Activated CD8-positive, alpha-beta memory T cell treated with anti-CD3 and anti-CD28 coated beads for 24 hours (primary cell): ENCODE measurements around the gene LRP5.
"Not testable (repeated sequence)": the region's sequence is repeated elsewhere in the genome, so short reads cannot be mapped to it uniquely, and the experiment has no call there.

ENCODE experiments used
- DNase-seq: peaks from one replicate; pipeline ENCODE4 v3.0.0-alpha.2; 2020

The LRP5 gene

GRCh38 chr11:68430801-68431200, 118.4 kb downstream of the LRP5 start:
- no peak for DNase-seq

GRCh38 chr11:68431984-68432645, 119.7 kb downstream of the LRP5 start:
- DNase-seq, result no peak

- DNase-seq, result no peak
Observed at GRCh38 chr11:68432874-68433273, 120.5 kb downstream of the LRP5 start.

- DNase-seq, result no peak
Observed at GRCh38 chr11:68433541-68433940, 121.2 kb downstream of the LRP5 start.

- DNase-seq, result not testable (repeated sequence)
Observed at GRCh38 chr11:68434159-68434558, 121.8 kb downstream of the LRP5 start.

GRCh38 chr11:68436162-68436888, 123.9 kb downstream of the LRP5 start:
- no peak for DNase-seq

GRCh38 chr11:68436985-68437926, 124.9 kb downstream of the LRP5 start:
- no peak for DNase-seq

GRCh38 chr11:68437927-68438657, 125.7 kb downstream of the LRP5 start:
- DNase-seq, result no peak

GRCh38 chr11:68438658-68439259, 126.4 kb downstream of the LRP5 start:
- no peak for DNase-seq

GRCh38 chr11:68439355-68440065, 127.1 kb downstream of the LRP5 start:
- no peak for DNase-seq

GRCh38 chr11:68440224-68440623, 127.8 kb downstream of the LRP5 start:
- DNase-seq, result no peak

- no peak for DNase-seq
Observed at GRCh38 chr11:68441466-68442230, 129.3 kb downstream of the LRP5 start.

GRCh38 chr11:68442433-68442832, 130.0 kb downstream of the LRP5 start:
- no peak for DNase-seq

GRCh38 chr11:68444566-68444965, 132.2 kb downstream of the LRP5 start:
- no peak for DNase-seq

GRCh38 chr11:68445531-68446035, 133.2 kb downstream of the LRP5 start:
- DNase-seq, result no peak

GRCh38 chr11:68446046-68446725, 133.8 kb downstream of the LRP5 start:
- DNase-seq, result no peak

GRCh38 chr11:68447015-68447801, 134.8 kb downstream of the LRP5 start:
- DNase-seq, result peak; percentile 90

- not testable (repeated sequence) for DNase-seq
Observed at GRCh38 chr11:68447914-68448313, 135.5 kb downstream of the LRP5 start.

- DNase-seq, result no peak
Observed at GRCh38 chr11:68448604-68449011, 136.2 kb downstream of the LRP5 start.
